ENCODE results near the gene ZIC2.

Gene ZIC2

GRCh38 chr13:99988529-99989275 lies 7.1 kb downstream of the ZIC2 start (continued):
- TF ChIP-seq ZBTB49 (tag by site-specific recombination; IDR thresholded peaks at IDR 0.05; ENCODE audit: low read depth) (no peak), ZNF202 (tag by site-specific recombination; IDR thresholded peaks at IDR 0.05; ENCODE audit: borderline replicate concordance) (0 out of 2 replicates have a peak, but pooled peaks have one; percentile 65), ATF2 (tag by site-specific recombination; IDR thresholded peaks at IDR 0.05; ENCODE audit: low read depth) (no peak), ZNF473 (tag by site-specific recombination; IDR thresholded peaks at IDR 0.05) (no peak), ZBTB6 (tag by site-specific recombination; IDR thresholded peaks at IDR 0.05) (no peak), ZNF221 (tag by site-specific recombination; IDR thresholded peaks at IDR 0.05; ENCODE audit: borderline replicate concordance) (no peak)

GRCh38 chr13:99989276-99990125 lies 7.9 kb downstream of the ZIC2 start:
- POLR2A ChIA-PET, result no interaction called here
- H3K4me1 ChIP-seq (ENCODE audit: control insufficient read depth, insufficient read depth, low read length), result peaks cover 12% of the 10 kb centered on the region
- no peaks in the 10 kb centered on the region for H3K9me3 ChIP-seq (ENCODE audit: control insufficient read depth, insufficient read depth, low read depth, low read length)
- H3K4me3 ChIP-seq (ENCODE audit: low read depth, low read length), result no peak overlapping the region
- no peak overlapping the region for H3K27ac ChIP-seq (ENCODE audit: extremely low read depth, low read depth, low read length)
- CTCF ChIA-PET, result interaction anchor here (1.0 kb wide), 1 partner anchor 73 kb away, joined by 3 read pairs; no protein-coding TSS in a partner anchor
- H3K36me3 ChIP-seq (ENCODE audit: control insufficient read depth in 2 of 2, insufficient read depth in 1 of 2, low read length in 2 of 2), result peaks cover 0 to 12% of the 10 kb centered on the region in 2 experiments; a peak in 1 of 3 replicates
- no peak for TF ChIP-seq ZSCAN23 (tag by site-specific recombination; IDR thresholded peaks at IDR 0.05)
- TF ChIP-seq HIC1 (tag by site-specific recombination; IDR thresholded peaks at IDR 0.05), result 0 out of 2 replicates have a peak, but pooled peaks have one; percentile 14
- no peak for TF ChIP-seq ZNF169 (tag by site-specific recombination; IDR thresholded peaks at IDR 0.05)
- no peak for TF ChIP-seq PRDM6 (tag by site-specific recombination; IDR thresholded peaks at IDR 0.05)
- TF ChIP-seq ZNF561 (tag by site-specific recombination; IDR thresholded peaks at IDR 0.05; ENCODE audit: borderline replicate concordance), result no peak
- no peak for TF ChIP-seq ZNF398 (tag by site-specific recombination; IDR thresholded peaks at IDR 0.05)
- TF ChIP-seq ZNF341 (tag by site-specific recombination; IDR thresholded peaks at IDR 0.05; ENCODE audit: low read depth), result peak; percentile 68
- TF ChIP-seq ZNF132 (tag by site-specific recombination; IDR thresholded peaks at IDR 0.05; ENCODE audit: borderline replicate concordance), result no peak
- TF ChIP-seq ZNF600 (tag by site-specific recombination; IDR thresholded peaks at IDR 0.05), result peak; percentile 79
- TF ChIP-seq ZNF560 (tag by site-specific recombination; IDR thresholded peaks at IDR 0.05; ENCODE audit: borderline replicate concordance), result no peak
- no peak for TF ChIP-seq ZNF433 (tag by site-specific recombination; IDR thresholded peaks at IDR 0.05; ENCODE audit: low read depth)
- no peak for TF ChIP-seq KLF8 (tag by site-specific recombination; IDR thresholded peaks at IDR 0.05)
- peak; percentile 48; the same call in 1 of the 2 replicates for TF ChIP-seq BCL11B (tag by site-specific recombination; IDR thresholded peaks at IDR 0.05; ENCODE audit: low read depth)
- TF ChIP-seq ZNF202 (tag by site-specific recombination; IDR thresholded peaks at IDR 0.05; ENCODE audit: borderline replicate concordance), result peak; percentile 93
- TF ChIP-seq ZNF138 (tag by site-specific recombination; IDR thresholded peaks at IDR 0.05; ENCODE audit: borderline replicate concordance), result no peak
- no peak for TF ChIP-seq ZIC2 (tag by site-specific recombination; IDR thresholded peaks at IDR 0.05)
- no peak for TF ChIP-seq ZNF510 (tag by site-specific recombination; IDR thresholded peaks at IDR 0.05; ENCODE audit: insufficient replicate concordance)
